IMR-90 (cell line): Measurements from ENCODE around the gene KLHL12. TPM values are rescaled to one million over a fixed set of nuclear protein-coding genes. Genes with fewer than 3 reads are reported as not detected.

Source experiments
- ATAC-seq: fragments of 200-7000 bp; cut with Tn5 transposase; 2 replicates; pipeline ENCODE4 v1.9.1; 2020; ENCODE audit warnings: low read depth, mild to moderate bottlenecking, moderate library complexity
- BruUV-seq: library from RNA; stranded (reverse); fragments of 400-500 nt; replicated peaks from 2 replicates; lab custom pipeline; 2021; lab: Mats Ljungman, UMichigan
- CTCF ChIA-PET: fragments of 300-600 bp; formaldehyde crosslinking; extraction: SDS; loops from one replicate; lab custom pipeline; 2021; ENCODE audit warnings: antibody characterized with exemption; lab: Yijun Ruan, JAX
- POLR2A ChIA-PET: fragments of 300-600 bp; sonication (Branson Sonifier 250); formaldehyde crosslinking; loops from one replicate; lab custom pipeline; 2022; ENCODE audit warnings: antibody characterized with exemption; ENCODE audit not compliant: unreplicated experiment; lab: Charles Lee
- DNase-seq: peaks from one replicate; pipeline ENCODE4 v3.0.0; 2013
- H2AFZ ChIP-seq: replicated peaks from 2 replicates; pipeline ENCODE3; 2013; ENCODE audit warnings: low read length, mild to moderate bottlenecking; ENCODE audit not compliant: poor library complexity
- H2AK5ac ChIP-seq: 2 replicates; pipeline ENCODE4 v1.6.1; 2013; ENCODE audit warnings: low read depth, low read length, inconsistent platforms
- H2AK9ac ChIP-seq: replicated peaks from 2 replicates; pipeline ENCODE3; 2013; ENCODE audit warnings: mild to moderate bottlenecking, low read depth, low read length, moderate library complexity; ENCODE audit not compliant: poor library complexity
- H2BK120ac ChIP-seq: 2 replicates; pipeline ENCODE4 v1.6.1; 2013; ENCODE audit warnings: low read depth, low read length, inconsistent platforms
- H2BK15ac ChIP-seq: 3 replicates; pipeline ENCODE4 v1.6.1; 2013; ENCODE audit warnings: low read depth, low read length, inconsistent platforms
- H2BK20ac ChIP-seq: 2 replicates; pipeline ENCODE4 v1.6.1; 2013; ENCODE audit warnings: low read depth, mild to moderate bottlenecking, inconsistent platforms, low read length, moderate library complexity
- H2BK5ac ChIP-seq: 2 replicates; pipeline ENCODE4 v1.6.1; 2013; ENCODE audit warnings: mild to moderate bottlenecking, low read depth, low read length, inconsistent platforms; ENCODE audit not compliant: poor library complexity, severe bottlenecking
- H3K14ac ChIP-seq: replicated peaks from 2 replicates; pipeline ENCODE4 v1.6.1; 2013; ENCODE audit warnings: low read depth, low read length, inconsistent platforms
- H3K18ac ChIP-seq: 2 replicates; pipeline ENCODE4 v1.6.1; 2013; ENCODE audit warnings: low read depth, low read length, control low read depth
- H3K23ac ChIP-seq: 2 replicates; pipeline ENCODE4 v1.6.1; 2013; ENCODE audit warnings: low read depth, low read length, inconsistent platforms
- H3K27ac ChIP-seq: 2 replicates; pipeline ENCODE4 v1.5.1; 2013; ENCODE audit warnings: mild to moderate bottlenecking, control low read depth, low read length; ENCODE audit not compliant: insufficient read depth
- H3K27me3 ChIP-seq: 2 replicates; pipeline ENCODE4 v1.6.1; 2013; ENCODE audit warnings: low read length; ENCODE audit not compliant: control insufficient read depth, insufficient read depth
- H3K36me3 ChIP-seq: 2 replicates; pipeline ENCODE4 v1.6.1; 2013; ENCODE audit warnings: low read length, mixed read lengths; ENCODE audit not compliant: control insufficient read depth, insufficient read depth
- H3K4ac ChIP-seq: 2 replicates; pipeline ENCODE4 v1.6.1; 2013; ENCODE audit warnings: low read depth, low read length, inconsistent platforms
- H3K4me1 ChIP-seq: 2 replicates; pipeline ENCODE4 v1.6.1; 2013; ENCODE audit warnings: low read length, mixed read lengths; ENCODE audit not compliant: control insufficient read depth, insufficient read depth
- H3K4me2 ChIP-seq: 2 replicates; pipeline ENCODE4 v1.6.1; 2013; ENCODE audit warnings: low read depth, mild to moderate bottlenecking, control low read depth, low read length, moderate library complexity
- H3K4me3 ChIP-seq: 2 replicates; pipeline ENCODE4 v1.5.1; 2013; ENCODE audit warnings: low read depth, mild to moderate bottlenecking, control low read depth, low read length, moderate library complexity; ENCODE audit not compliant: insufficient read depth
- H3K56ac ChIP-seq: 2 replicates; pipeline ENCODE4 v1.6.1; 2013; ENCODE audit warnings: low read length, inconsistent platforms; ENCODE audit not compliant: insufficient read depth; ENCODE audit errors: extremely low read depth
- H3K79me1 ChIP-seq, 2 experiments: 2 replicates each; pipeline ENCODE4 v1.6.1; 2013; ENCODE audit warnings: low read length in 2 of 2, inconsistent platforms in 1 of 2, low read depth in 1 of 2
- H3K9ac ChIP-seq: 2 replicates; pipeline ENCODE4 v1.6.1; 2013; ENCODE audit warnings: low read depth, low read length, control low read depth
- H3K9me1 ChIP-seq: 2 replicates; pipeline ENCODE4 v1.6.1; 2013; ENCODE audit warnings: low read length, inconsistent platforms; ENCODE audit not compliant: insufficient read depth
- H3K9me3 ChIP-seq: 2 replicates; pipeline ENCODE4 v1.6.1; 2013; ENCODE audit warnings: low read length; ENCODE audit not compliant: control insufficient read depth, insufficient read depth
- H4K20me1 ChIP-seq: 2 replicates; pipeline ENCODE4 v1.6.1; 2013; ENCODE audit warnings: low read length, inconsistent platforms; ENCODE audit not compliant: insufficient read depth
- H4K5ac ChIP-seq: 2 replicates; pipeline ENCODE4 v1.6.1; 2013; ENCODE audit warnings: mild to moderate bottlenecking, low read depth, low read length, control low read depth
- H4K8ac ChIP-seq, 2 experiments: 2 replicates each; pipeline ENCODE4 v1.6.1; 2013; ENCODE audit warnings: low read depth in 2 of 2, low read length in 2 of 2, control low read depth in 1 of 2, inconsistent platforms in 1 of 2
- H4K91ac ChIP-seq: 2 replicates; pipeline ENCODE4 v1.6.1; 2013; ENCODE audit warnings: low read depth, low read length, inconsistent platforms; ENCODE audit not compliant: insufficient read depth
- BHLHE40 ChIP-seq: fragments of 150-350 bp; IDR thresholded peaks from 2 replicates; pipeline ENCODE4 v1.6.1; 2016; ENCODE audit warnings: mild to moderate bottlenecking, low read depth, low read length
- CEBPB ChIP-seq: IDR thresholded peaks from 2 replicates; pipeline ENCODE4 v1.6.1; 2012; ENCODE audit warnings: low read depth, low read length, improper control_type of control experiment
- CHD1 ChIP-seq: IDR thresholded peaks from 2 replicates; pipeline ENCODE4 v1.6.1; 2012; ENCODE audit warnings: low read depth, low read length, improper control_type of control experiment
- CTCF ChIP-seq: conservative IDR thresholded peaks from 2 replicates; pipeline ENCODE4 v1.5.1; 2012; ENCODE audit warnings: mild to moderate bottlenecking, low read depth, low read length, improper control_type of control experiment
- ELK1 ChIP-seq: fragments of 150-350 bp; IDR thresholded peaks from 2 replicates; pipeline ENCODE4 v1.6.1; 2016; ENCODE audit warnings: low read depth, mild to moderate bottlenecking, low read length, moderate library complexity, borderline replicate concordance
- FOS ChIP-seq: fragments of 150-350 bp; IDR thresholded peaks from 2 replicates; pipeline ENCODE4 v1.6.1; 2016; ENCODE audit warnings: low read depth, low read length
- MAFK ChIP-seq: IDR thresholded peaks from 2 replicates; pipeline ENCODE4 v1.6.1; 2012; ENCODE audit warnings: low read depth, low read length, improper control_type of control experiment
- MAZ ChIP-seq: IDR thresholded peaks from 2 replicates; pipeline ENCODE4 v1.6.1; 2012; ENCODE audit warnings: low read depth, mild to moderate bottlenecking, low read length, improper control_type of control experiment, moderate library complexity, borderline replicate concordance
- MXI1 ChIP-seq: IDR thresholded peaks from 2 replicates; pipeline ENCODE4 v1.6.1; 2012; ENCODE audit warnings: low read depth, mild to moderate bottlenecking, low read length, moderate library complexity, borderline replicate concordance
- NFE2L2 ChIP-seq: fragments of 150-350 bp; IDR thresholded peaks from 2 replicates; pipeline ENCODE4 v1.6.1; 2016; ENCODE audit warnings: low read depth, mild to moderate bottlenecking, low read length
- POLR2A ChIP-seq: IDR thresholded peaks from 2 replicates; pipeline ENCODE4 v1.6.1; 2012; ENCODE audit warnings: mild to moderate bottlenecking, low read depth, low read length
- RAD21 ChIP-seq: IDR thresholded peaks from 2 replicates; pipeline ENCODE4 v1.6.1; 2012; ENCODE audit warnings: low read length, improper control_type of control experiment
- RCOR1 ChIP-seq: IDR thresholded peaks from 2 replicates; pipeline ENCODE4 v1.6.1; 2012; ENCODE audit warnings: mild to moderate bottlenecking, low read length, improper control_type of control experiment; ENCODE audit not compliant: insufficient replicate concordance
- RFX5 ChIP-seq: IDR thresholded peaks from 2 replicates; pipeline ENCODE4 v1.8.0; 2012; ENCODE audit warnings: low read depth, mild to moderate bottlenecking, low read length, moderate library complexity
- SMC3 ChIP-seq: fragments of 150-350 bp; IDR thresholded peaks from 2 replicates; pipeline ENCODE4 v1.6.1; 2016; ENCODE audit warnings: low read depth, mild to moderate bottlenecking, antibody characterized with exemption, low read length, moderate library complexity
- USF2 ChIP-seq: fragments of 150-350 bp; IDR thresholded peaks from 2 replicates; pipeline ENCODE4 v1.6.1; 2017; ENCODE audit warnings: mild to moderate bottlenecking, antibody characterized with exemption, low read length, low read depth
- WGBS, 2 experiments: methylation state at CpG; one replicate each; pipeline versions ENCODE4 v1.1.5 to v1.1.7; 2013; ENCODE audit warnings: missing lambda C conversion rate in 2 of 2; ENCODE audit not compliant: insufficient read length in 1 of 2; ENCODE audit errors: extremely low coverage in 2 of 2; 5-methylcytosine and 5-hydroxymethylcytosine counted together
- dilution Hi-C: fragments of 300-500 bp; cut with HindIII; formaldehyde crosslinking; loops from one replicate; pipeline ENCODE4 v1.14.3; 2018; ENCODE audit warnings: low sequenced_read_pairs; ENCODE audit not compliant: unreplicated experiment
- in situ Hi-C: fragments of 300-500 bp; cut with MboI; formaldehyde crosslinking; loops from 3 replicates; pipeline ENCODE4 v1.14.3; 2019; ENCODE audit warnings: low sequenced_read_pairs, inconsistent platforms, mixed read lengths
- intact Hi-C: fragments of 100-400 bp; cut with micrococcal nuclease; formaldehyde crosslinking; loops from 2 replicates; pipeline ENCODE4 v1.10.0; 2022
- polyA plus RNA-seq, 3 experiments: library from polyadenylated mRNA; depleted of rRNA; stranded (reverse); fragments of >200 nt; gene quantifications; 2 replicates each; pipeline ENCODE4 v1.2.3, GENCODE V29; 2012; ENCODE audit warnings: low replicate concordance in 1 of 3
- total RNA-seq: library from RNA; depleted of rRNA; stranded (reverse); fragments of >200 nt; gene quantifications from 2 replicates; pipeline ENCODE4 v1.2.3, GENCODE V29; 2012

Gene KLHL12
- total and polyA plus RNA-seq, 2 of the 4 experiments (the other 2 are of a cell fraction) = 17.2 to 38.4 TPM

GRCh38 chr1:202952099-202952498 lies 25.1 kb upstream of the KLHL12 start:
- Histone ChIP-seq H3K9me1 (peaks cover 6% of the 10 kb centered on the region; the same call in 1 of the 2 replicates), H2BK5ac (no peak overlapping the region), H3K14ac (no peak overlapping the region), H3K23ac (no peak overlapping the region), H3K9me3 (no peaks in the 10 kb centered on the region), H4K91ac (no peak overlapping the region), H2BK15ac (no peak overlapping the region), H3K36me3 (peaks cover 23% of the 10 kb centered on the region), H3K79me1 (peaks cover 16 to 65% of the 10 kb centered on the region in 2 experiments), H3K56ac (no peak overlapping the region), H3K4me1 (no peaks in the 10 kb centered on the region), H3K18ac (no peak overlapping the region), H2AFZ (no peak overlapping the region), H2BK20ac (no peak overlapping the region), H3K9ac (no peak overlapping the region), H4K5ac (no peak overlapping the region), H3K27ac (no peak overlapping the region), H2AK9ac (no peak overlapping the region), H3K4me3 (no peak overlapping the region), H3K4ac (no peak overlapping the region), H4K8ac (no peak overlapping the region), H4K20me1 (peaks cover 35% of the 10 kb centered on the region; the same call in 1 of the 2 replicates), H2BK120ac (no peak overlapping the region), H2AK5ac (no peak overlapping the region), H3K4me2 (no peak overlapping the region), H3K27me3 (no peaks in the 10 kb centered on the region)
- ATAC-seq = no peak
- TF ChIP-seq RFX5 = no peak
- TF ChIP-seq FOS = no peak
- TF ChIP-seq MXI1 = no peak
- no peak for TF ChIP-seq NFE2L2
- no peak for TF ChIP-seq CEBPB
- TF ChIP-seq CHD1 = no peak
- no peak for TF ChIP-seq MAFK
- TF ChIP-seq RCOR1 = no peak
- no peak for TF ChIP-seq RAD21
- TF ChIP-seq POLR2A = no peak
- no peak for TF ChIP-seq SMC3
- no peak for TF ChIP-seq MAZ
- no peak for TF ChIP-seq BHLHE40
- no peak for TF ChIP-seq USF2
- TF ChIP-seq CTCF = no peak
- no peak for TF ChIP-seq ELK1
- POLR2A ChIA-PET = no interaction called here
- dilution Hi-C loops (no loop called here), intact Hi-C loops (no loop called here), in situ Hi-C loops (no loop called here)
- DNase-seq = no peak
- CTCF ChIA-PET = no interaction called here
- no CpG with 5 or more reads among the region's 1 CpG for WGBS, 2 experiments
- BruUV-seq = no TSS peak
